RWPE2 (cell line): Measurements from ENCODE around the gene ATP6V0B.

Source experiments
- ATAC-seq: fragments of 200-7000 bp; cut with Tn5 transposase; 3 replicates; pipeline ENCODE4 v1.9.1; 2021; ENCODE audit warnings: low read depth
- DNase-seq: peaks from one replicate; pipeline ENCODE4 v3.0.0-alpha.2; 2020; ENCODE audit warnings: low spot score
- H3K27ac ChIP-seq: fragments of 450-650 bp; 2 replicates; pipeline ENCODE4 v1.5.1; 2017; ENCODE audit warnings: mild to moderate bottlenecking; ENCODE audit not compliant: poor library complexity, severe bottlenecking
- H3K27me3 ChIP-seq: fragments of 250-450 bp; sonication (Bioruptor Pico); 2 replicates; pipeline ENCODE4 v1.5.1; 2021; ENCODE audit warnings: mild to moderate bottlenecking, moderate library complexity; ENCODE audit not compliant: insufficient read depth, poor library complexity, severe bottlenecking
- H3K36me3 ChIP-seq: fragments of 250-450 bp; sonication (Bioruptor Pico); 2 replicates; pipeline ENCODE4 v1.5.1; 2020; ENCODE audit warnings: low read depth, mild to moderate bottlenecking, moderate library complexity
- H3K4me1 ChIP-seq: fragments of 250-450 bp; sonication (Bioruptor Pico); 2 replicates; pipeline ENCODE4 v1.5.1; 2021; ENCODE audit warnings: mild to moderate bottlenecking, moderate library complexity; ENCODE audit not compliant: insufficient read depth, poor library complexity, severe bottlenecking
- H3K4me3 ChIP-seq: fragments of 250-450 bp; sonication (Bioruptor Pico); 2 replicates; pipeline ENCODE4 v1.5.1; 2021; ENCODE audit warnings: mild to moderate bottlenecking, moderate library complexity; ENCODE audit not compliant: severe bottlenecking
- H3K9me3 ChIP-seq: fragments of 250-450 bp; sonication (Bioruptor Pico); 2 replicates; pipeline ENCODE4 v1.5.1; 2021; ENCODE audit warnings: mild to moderate bottlenecking, moderate library complexity; ENCODE audit not compliant: severe bottlenecking
- CTCF ChIP-seq: fragments of 450-650 bp; IDR thresholded peaks from one replicate; pipeline ENCODE4 v1.5.1; 2017; ENCODE audit warnings: mild to moderate bottlenecking, moderate library complexity; ENCODE audit not compliant: poor library complexity, severe bottlenecking

Gene ATP6V0B

GRCh38 chr1:43986712-43987111 is 12.0 kb downstream of the ATP6V0B start:
- Histone ChIP-seq H3K4me3 (no peak overlapping the region), H3K27ac (peak overlapping the region; percentile 2), H3K4me1 (no peaks in the 10 kb centered on the region), H3K36me3 (peaks cover 40% of the 10 kb centered on the region), H3K9me3 (no peaks in the 10 kb centered on the region), H3K27me3 (no peaks in the 10 kb centered on the region)
- no peak for DNase-seq
- no peak for TF ChIP-seq CTCF
- ATAC-seq: no peak

DNA sequence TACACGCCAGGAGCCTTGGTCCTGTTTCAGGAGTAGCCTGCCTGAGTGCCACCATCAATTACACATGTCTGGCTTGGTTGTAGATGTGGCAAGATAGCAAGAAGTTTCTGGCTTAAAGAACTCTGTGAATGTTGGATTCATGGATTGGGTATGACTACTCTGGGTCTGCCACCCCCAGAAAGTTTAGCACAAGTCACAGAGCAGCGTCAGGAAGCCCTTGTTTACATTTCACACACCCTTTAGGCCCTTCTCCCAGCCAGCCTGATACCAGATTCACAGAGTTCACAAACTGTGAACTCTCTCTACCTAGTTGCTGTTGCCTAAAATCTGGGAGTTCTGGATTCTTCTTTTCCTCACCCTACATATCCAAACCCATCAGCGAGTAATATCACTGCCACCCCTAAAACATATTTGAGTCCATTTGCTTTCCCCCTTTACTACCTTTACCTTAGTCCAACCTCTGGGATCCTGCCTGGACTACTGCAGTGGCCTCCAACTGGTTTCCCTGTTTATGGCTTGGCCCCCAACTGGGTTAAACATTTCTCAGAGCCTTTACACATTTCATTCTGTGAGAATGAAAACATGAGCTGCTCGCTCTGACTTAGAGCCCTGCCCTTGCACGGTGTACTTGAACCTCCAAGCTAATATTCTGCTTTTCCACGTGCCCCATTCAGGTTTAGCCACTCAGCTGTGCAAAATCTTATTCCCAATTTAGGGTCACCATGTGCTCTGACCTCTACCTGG is 12.6 kb downstream of the ATP6V0B start:
- H3K4me1 ChIP-seq: no peaks in the 10 kb centered on the region
- no peaks in the 10 kb centered on the region for H3K9me3 ChIP-seq
- TF ChIP-seq CTCF: no peak
- H3K27ac ChIP-seq: peak overlapping the region; percentile 2
- H3K4me3 ChIP-seq: no peak overlapping the region
- no peak for DNase-seq
- peaks cover 33% of the 10 kb centered on the region for H3K36me3 ChIP-seq
- H3K27me3 ChIP-seq: no peaks in the 10 kb centered on the region
- ATAC-seq: no peak

- peaks cover 11% of the 10 kb centered on the region for H3K36me3 ChIP-seq
- H3K4me1 ChIP-seq: no peaks in the 10 kb centered on the region
- TF ChIP-seq CTCF: peak; percentile 16
- no peaks in the 10 kb centered on the region for H3K27me3 ChIP-seq
- peak overlapping the region; percentile 57 for H3K27ac ChIP-seq
- ATAC-seq: peak; percentile 3
- peak; percentile 49 for DNase-seq
- peak overlapping the region; percentile 37 for H3K4me3 ChIP-seq
- H3K9me3 ChIP-seq: no peaks in the 10 kb centered on the region
Observed at GRCh38 chr1:43990271-43991199, 15.8 kb downstream of the ATP6V0B start.

DNA sequence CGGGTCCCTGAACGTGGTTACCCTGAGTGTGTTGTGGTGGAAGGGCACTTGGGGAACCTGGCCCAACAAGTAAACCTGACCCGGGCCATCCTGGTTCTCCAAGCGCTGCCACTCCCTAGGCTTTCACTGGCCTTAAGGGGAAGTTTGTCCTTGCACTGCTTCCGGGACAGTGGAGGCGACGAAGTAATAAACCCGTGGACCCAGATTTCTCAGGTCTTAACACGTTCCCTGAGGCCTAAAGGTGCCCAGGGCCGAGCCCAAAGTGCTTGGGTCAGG is 16.4 kb downstream of the ATP6V0B start:
- H3K4me3 ChIP-seq: peak overlapping the region; percentile 37
- no peaks in the 10 kb centered on the region for H3K9me3 ChIP-seq
- ATAC-seq (no peak; the same call in 2 of the 3 replicates), DNase-seq (no peak)
- TF ChIP-seq CTCF: no peak
- H3K27me3 ChIP-seq: no peaks in the 10 kb centered on the region
- peak overlapping the region; percentile 57 for H3K27ac ChIP-seq
- H3K4me1 ChIP-seq: no peaks in the 10 kb centered on the region
- H3K36me3 ChIP-seq: peaks cover 5% of the 10 kb centered on the region
